HepG2 (cell line): Measurements from ENCODE around the gene USP28.

Experiments
- HMGXB4 ChIP-seq, 2 experiments: sonication (generic) in 1 of 2; formaldehyde crosslinking in 1 of 2; IDR thresholded peaks; 2 replicates each; pipeline versions ENCODE4 v1.4.0 to v1.6.1; 2018 to 2020; ENCODE audit warnings: missing genetic modification reagents in 2 of 2, borderline replicate concordance in 1 of 2, low read depth in 1 of 2, mild to moderate bottlenecking in 1 of 2, missing biosample characterization in 1 of 2
- HOMEZ ChIP-seq: IDR thresholded peaks from 2 replicates; pipeline ENCODE4 v1.6.1; 2016; ENCODE audit warnings: low read depth
- MED13 ChIP-seq: sonication (generic); formaldehyde crosslinking; IDR thresholded peaks from 2 replicates; pipeline ENCODE4 v1.5.0; 2020; ENCODE audit warnings: missing genetic modification reagents
- NR1H2 ChIP-seq: sonication (generic); formaldehyde crosslinking; IDR thresholded peaks from 2 replicates; pipeline ENCODE4 v1.8.1; 2022; ENCODE audit warnings: low read depth, missing genetic modification reagents, borderline replicate concordance
- PLRG1 ChIP-seq: fragments of 450-650 bp; conservative IDR thresholded peaks from 2 replicates; pipeline ENCODE4 v1.6.1; 2016
- POLR2AphosphoS2 ChIP-seq: IDR thresholded peaks from 2 replicates; pipeline ENCODE4 v1.6.1; 2011; ENCODE audit warnings: low read depth, low read length, improper control_type of control experiment
- SETDB1 ChIP-seq: sonication (generic); formaldehyde crosslinking; IDR thresholded peaks from 2 replicates; pipeline ENCODE4 v1.5.1; 2020; ENCODE audit warnings: missing genetic modification reagents, mild to moderate bottlenecking, borderline replicate concordance
- SIN3A ChIP-seq: IDR thresholded peaks from 2 replicates; pipeline ENCODE4 v1.6.1; 2011; ENCODE audit warnings: low read depth, mild to moderate bottlenecking, control low read depth, low read length, borderline replicate concordance
- TF ChIP-seq, protein P1 (sequence below): sonication (generic); formaldehyde crosslinking; IDR thresholded peaks from 2 replicates; pipeline ENCODE4 v1.4.0; 2020; ENCODE audit warnings: missing genetic modification reagents, mild to moderate bottlenecking, borderline replicate concordance
- TF ChIP-seq, protein P2 (sequence below): IDR thresholded peaks from 2 replicates; pipeline ENCODE4 v1.6.1; 2012; ENCODE audit warnings: inconsistent platforms
- TF ChIP-seq, protein P3 (sequence below): sonication (generic); formaldehyde crosslinking; IDR thresholded peaks from 2 replicates; pipeline ENCODE4 v1.9.0; 2021; ENCODE audit warnings: missing genetic modification reagents, borderline replicate concordance
- TF ChIP-seq, protein P4 (sequence below): sonication (generic); formaldehyde crosslinking; IDR thresholded peaks from 2 replicates; pipeline ENCODE4 v1.4.0; 2020; ENCODE audit warnings: missing genetic modification reagents

- TF ChIP-seq, protein P1, sequence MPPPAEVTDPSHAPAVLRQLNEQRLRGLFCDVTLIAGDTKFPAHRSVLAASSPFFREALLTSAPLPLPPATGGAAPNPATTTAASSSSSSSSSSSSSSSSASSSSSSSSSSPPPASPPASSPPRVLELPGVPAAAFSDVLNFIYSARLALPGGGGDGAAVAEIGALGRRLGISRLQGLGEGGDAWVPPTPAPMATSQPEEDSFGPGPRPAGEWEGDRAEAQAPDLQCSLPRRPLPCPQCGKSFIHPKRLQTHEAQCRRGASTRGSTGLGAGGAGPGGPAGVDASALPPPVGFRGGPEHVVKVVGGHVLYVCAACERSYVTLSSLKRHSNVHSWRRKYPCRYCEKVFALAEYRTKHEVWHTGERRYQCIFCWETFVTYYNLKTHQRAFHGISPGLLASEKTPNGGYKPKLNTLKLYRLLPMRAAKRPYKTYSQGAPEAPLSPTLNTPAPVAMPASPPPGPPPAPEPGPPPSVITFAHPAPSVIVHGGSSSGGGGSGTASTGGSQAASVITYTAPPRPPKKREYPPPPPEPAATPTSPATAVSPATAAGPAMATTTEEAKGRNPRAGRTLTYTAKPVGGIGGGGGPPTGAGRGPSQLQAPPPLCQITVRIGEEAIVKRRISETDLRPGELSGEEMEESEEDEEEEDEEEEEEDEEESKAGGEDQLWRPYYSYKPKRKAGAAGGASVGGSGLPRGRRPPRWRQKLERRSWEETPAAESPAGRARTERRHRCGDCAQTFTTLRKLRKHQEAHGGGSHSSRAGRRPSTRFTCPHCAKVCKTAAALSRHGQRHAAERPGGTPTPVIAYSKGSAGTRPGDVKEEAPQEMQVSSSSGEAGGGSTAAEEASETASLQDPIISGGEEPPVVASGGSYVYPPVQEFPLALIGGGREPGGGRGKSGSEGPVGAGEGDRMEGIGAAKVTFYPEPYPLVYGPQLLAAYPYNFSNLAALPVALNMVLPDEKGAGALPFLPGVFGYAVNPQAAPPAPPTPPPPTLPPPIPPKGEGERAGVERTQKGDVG (CRISPR knock-in tag): no peak
- no peak for TF ChIP-seq MED13 (CRISPR knock-in tag)
- TF ChIP-seq HMGXB4 (CRISPR knock-in tag; IDR thresholded peaks at IDR 0.05; ENCODE audit: borderline replicate concordance in 1 of 2, low read depth in 1 of 2): no peak
- TF ChIP-seq SIN3A: no peak
- TF ChIP-seq, protein P2, sequence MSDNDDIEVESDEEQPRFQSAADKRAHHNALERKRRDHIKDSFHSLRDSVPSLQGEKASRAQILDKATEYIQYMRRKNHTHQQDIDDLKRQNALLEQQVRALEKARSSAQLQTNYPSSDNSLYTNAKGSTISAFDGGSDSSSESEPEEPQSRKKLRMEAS: no peak
- no peak for TF ChIP-seq HOMEZ
- no peak for TF ChIP-seq POLR2AphosphoS2
- TF ChIP-seq, protein P3, sequence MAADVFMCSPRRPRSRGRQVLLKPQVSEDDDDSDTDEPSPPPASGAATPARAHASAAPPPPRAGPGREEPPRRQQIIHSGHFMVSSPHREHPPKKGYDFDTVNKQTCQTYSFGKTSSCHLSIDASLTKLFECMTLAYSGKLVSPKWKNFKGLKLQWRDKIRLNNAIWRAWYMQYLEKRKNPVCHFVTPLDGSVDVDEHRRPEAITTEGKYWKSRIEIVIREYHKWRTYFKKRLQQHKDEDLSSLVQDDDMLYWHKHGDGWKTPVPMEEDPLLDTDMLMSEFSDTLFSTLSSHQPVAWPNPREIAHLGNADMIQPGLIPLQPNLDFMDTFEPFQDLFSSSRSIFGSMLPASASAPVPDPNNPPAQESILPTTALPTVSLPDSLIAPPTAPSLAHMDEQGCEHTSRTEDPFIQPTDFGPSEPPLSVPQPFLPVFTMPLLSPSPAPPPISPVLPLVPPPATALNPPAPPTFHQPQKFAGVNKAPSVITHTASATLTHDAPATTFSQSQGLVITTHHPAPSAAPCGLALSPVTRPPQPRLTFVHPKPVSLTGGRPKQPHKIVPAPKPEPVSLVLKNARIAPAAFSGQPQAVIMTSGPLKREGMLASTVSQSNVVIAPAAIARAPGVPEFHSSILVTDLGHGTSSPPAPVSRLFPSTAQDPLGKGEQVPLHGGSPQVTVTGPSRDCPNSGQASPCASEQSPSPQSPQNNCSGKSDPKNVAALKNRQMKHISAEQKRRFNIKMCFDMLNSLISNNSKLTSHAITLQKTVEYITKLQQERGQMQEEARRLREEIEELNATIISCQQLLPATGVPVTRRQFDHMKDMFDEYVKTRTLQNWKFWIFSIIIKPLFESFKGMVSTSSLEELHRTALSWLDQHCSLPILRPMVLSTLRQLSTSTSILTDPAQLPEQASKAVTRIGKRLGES (CRISPR knock-in tag): no peak
- no peak for TF ChIP-seq SETDB1 (CRISPR knock-in tag)
- no peak for TF ChIP-seq PLRG1
- TF ChIP-seq, protein P4, sequence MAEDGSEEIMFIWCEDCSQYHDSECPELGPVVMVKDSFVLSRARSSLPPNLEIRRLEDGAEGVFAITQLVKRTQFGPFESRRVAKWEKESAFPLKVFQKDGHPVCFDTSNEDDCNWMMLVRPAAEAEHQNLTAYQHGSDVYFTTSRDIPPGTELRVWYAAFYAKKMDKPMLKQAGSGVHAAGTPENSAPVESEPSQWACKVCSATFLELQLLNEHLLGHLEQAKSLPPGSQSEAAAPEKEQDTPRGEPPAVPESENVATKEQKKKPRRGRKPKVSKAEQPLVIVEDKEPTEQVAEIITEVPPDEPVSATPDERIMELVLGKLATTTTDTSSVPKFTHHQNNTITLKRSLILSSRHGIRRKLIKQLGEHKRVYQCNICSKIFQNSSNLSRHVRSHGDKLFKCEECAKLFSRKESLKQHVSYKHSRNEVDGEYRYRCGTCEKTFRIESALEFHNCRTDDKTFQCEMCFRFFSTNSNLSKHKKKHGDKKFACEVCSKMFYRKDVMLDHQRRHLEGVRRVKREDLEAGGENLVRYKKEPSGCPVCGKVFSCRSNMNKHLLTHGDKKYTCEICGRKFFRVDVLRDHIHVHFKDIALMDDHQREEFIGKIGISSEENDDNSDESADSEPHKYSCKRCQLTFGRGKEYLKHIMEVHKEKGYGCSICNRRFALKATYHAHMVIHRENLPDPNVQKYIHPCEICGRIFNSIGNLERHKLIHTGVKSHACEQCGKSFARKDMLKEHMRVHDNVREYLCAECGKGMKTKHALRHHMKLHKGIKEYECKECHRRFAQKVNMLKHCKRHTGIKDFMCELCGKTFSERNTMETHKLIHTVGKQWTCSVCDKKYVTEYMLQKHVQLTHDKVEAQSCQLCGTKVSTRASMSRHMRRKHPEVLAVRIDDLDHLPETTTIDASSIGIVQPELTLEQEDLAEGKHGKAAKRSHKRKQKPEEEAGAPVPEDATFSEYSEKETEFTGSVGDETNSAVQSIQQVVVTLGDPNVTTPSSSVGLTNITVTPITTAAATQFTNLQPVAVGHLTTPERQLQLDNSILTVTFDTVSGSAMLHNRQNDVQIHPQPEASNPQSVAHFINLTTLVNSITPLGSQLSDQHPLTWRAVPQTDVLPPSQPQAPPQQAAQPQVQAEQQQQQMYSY (CRISPR knock-in tag): no peak
- no peak for TF ChIP-seq NR1H2 (CRISPR knock-in tag)
Measured at GRCh38 chr11:113752932-113753331, 122.4 kb downstream of the USP28 start.
